RPMI7951 (cell line): ENCODE results near the gene CSNK1G1. TPM values are rescaled to one million over a fixed set of nuclear protein-coding genes. Genes with fewer than 3 reads are reported as not detected.
A peak's percentile ranks its signal among the peaks of the same experiment; 100 is the strongest.
"Not testable (repeated sequence)": the region's sequence is repeated elsewhere in the genome, so short reads cannot be mapped to it uniquely, and the experiment has no call there.

ENCODE experiments used
- DNase-seq: peaks from one replicate; pipeline ENCODE4 v3.0.0-alpha.2; 2012; ENCODE audit warnings: low read depth
- total RNA-seq: library from RNA; depleted of rRNA; stranded (reverse); fragments of >200 nt; shearing (Covaris generic); gene quantifications from 2 replicates; pipeline ENCODE4 v1.2.3, GENCODE V29; 2014; rRNA removed

CSNK1G1 gene
- total RNA-seq, 1 experiment from 2014 or later: 23.7 TPM

DNA sequence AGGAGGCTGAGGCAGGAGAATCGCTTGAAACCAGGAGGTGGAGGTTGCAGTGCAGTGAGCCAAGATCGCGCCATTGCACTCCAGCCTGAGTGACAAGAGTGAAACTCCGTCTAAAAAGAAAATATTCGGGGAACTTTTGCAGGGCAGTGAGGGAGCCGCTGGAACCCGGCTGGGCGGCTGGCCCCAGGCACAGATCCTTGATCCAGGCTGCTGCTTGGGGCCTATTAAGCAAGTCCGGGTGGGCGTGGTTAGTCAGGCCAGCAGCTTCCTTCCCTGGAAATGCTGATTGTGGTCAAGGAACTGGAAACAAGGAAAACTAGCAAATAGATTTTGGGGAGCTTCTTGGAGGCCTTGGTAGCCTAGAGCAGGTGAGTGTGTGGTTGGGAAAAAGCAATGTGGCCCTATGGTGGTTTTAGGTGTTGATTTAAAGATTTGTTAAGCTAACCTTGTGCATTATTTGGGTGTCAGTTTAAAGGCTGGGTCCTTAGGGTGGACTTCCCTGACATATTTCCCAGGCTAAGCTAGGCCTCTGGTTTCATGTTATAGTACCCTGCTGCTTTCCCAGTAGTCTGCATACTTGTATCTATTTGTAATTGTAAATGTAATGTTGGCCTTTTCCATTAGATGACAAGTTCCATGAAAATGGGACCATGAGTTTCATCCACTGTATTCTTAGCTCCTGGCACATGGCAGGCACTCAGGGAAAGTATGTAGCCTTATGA, 222.2 kb downstream of the CSNK1G1 start:
- DNase-seq: no peak

DNA sequence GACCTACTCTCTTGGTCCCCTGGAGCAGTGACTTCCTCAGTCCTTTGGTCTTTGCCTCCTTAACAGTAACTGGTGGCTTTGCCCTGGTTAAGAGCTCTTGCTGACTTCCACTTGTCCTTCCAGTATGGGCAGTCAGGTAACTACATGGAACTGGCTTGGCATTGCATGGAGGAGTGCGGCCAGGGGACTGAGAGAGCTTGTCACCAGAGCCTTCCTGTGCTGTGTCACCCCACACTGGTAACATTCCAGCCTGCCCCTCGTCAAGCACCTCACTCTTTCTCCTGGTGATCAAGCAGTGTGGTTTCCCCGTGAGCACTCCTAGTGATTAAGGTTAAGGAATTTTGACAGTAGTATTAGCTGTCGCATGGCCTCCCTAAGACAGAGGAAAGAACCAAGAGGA, 223.8 kb downstream of the CSNK1G1 start:
- DNase-seq: no peak

DNA sequence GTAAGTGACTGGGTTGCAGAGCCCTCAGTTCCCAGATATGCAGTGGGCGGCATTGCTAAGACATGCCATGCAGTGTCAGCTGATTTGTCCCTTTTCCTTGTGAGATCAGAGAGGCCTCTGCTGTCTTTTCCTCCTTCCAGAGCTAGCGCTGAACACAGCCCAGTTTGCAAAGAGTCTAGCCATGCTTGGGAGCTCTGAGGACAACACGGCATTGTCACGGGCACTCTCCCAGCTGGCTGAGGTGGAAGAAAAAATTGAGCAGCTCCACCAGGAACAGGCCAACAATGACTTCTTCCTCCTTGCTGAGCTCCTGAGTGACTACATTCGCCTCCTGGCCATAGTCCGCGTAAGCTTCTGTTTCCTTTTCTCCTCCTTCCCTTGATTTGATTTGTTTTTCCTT, 224.4 kb downstream of the CSNK1G1 start:
- DNase-seq: no peak

DNA sequence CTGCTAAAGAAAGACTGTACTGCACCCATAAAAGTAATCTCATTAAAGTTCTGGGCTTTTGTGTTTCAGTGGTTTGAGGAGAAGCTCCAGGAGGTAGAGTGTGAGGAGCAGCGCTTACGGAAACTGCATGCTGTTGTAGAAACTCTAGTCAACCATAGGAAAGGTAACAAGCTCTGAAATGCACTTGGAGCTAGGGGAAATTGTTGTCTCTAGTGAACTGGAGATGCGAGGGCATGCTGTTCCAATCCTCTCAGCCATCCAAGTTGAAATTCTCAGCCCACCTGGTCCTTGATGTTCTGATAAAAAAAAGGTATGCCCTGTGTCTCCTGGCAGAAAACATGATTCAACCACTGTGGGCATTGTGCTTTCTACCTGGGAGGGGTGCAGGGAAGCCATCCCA, 225.8 kb downstream of the CSNK1G1 start:
- DNase-seq: no peak

DNA sequence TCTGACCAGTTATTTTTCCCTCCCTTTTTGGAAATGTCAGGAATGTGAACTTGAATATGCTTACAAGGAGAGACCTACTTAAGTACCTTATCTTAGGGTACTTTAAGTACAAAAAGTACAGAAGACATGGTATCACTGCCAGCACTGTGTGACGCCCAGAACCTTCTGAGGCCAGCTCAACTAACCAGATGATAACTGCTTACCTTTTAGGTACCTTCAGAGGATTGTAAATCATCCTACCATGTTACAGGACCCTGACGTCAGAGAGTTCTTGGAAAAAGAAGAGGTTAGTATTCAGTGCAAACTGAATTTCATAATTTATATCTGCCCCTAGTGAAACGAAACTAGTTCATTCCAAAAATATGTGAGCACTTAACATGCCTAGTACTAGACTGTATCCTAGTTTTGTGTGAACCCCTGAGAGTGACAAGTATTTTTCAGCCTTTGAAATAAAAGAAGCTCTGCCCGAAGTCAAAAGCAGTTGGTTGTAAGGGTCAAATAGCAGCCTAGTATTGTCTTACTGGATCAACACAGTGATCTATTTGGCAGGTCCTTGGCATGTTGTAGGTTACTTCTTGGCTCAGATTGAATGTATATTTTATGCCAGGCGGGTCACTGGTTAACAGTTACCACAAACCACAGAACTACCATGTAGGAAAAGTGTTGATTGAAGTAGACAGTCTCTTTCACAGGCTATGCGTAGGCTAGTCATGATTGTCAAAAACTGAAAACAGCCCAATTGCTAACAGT, 228.3 kb downstream of the CSNK1G1 start:
- no peak for DNase-seq

DNA sequence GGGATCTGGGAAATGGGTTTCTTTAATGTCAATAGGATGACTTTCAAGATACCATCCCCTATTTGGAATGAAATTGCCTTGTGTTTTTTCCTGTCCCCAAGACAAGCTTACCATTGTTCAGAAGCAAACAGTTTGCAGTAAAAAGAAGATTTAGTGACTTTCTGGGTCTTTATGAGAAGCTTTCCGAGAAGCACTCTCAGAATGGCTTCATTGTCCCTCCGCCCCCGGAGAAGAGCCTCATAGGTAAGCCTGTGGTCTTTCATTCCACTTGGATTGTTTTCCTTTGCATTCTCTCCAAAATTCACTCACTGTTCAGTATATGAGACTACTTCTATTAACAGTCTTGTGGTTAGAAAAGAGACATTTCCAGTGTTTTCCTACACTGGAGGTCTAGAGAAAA, 230.0 kb downstream of the CSNK1G1 start:
- DNase-seq: peak; percentile 19

DNA sequence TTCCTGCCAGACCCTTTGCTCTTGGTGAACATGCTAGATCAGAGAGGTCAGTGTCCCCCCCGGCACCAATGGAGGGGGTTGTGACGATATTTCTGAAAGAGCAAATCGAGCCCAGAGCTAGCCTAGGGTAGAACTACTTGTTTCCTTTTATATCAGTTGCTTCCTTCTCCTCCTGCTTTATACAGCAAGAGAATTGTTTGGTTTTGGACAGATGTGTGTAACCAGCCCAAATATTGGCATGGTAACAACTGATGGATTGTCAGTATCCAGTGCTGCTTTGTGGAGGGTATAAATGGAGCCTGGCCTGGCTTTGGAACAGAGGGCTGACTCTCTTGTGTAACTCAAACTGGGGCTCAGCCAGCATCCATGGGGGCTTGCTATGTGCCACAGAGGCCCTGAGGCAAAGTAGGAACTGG, 233.0 kb downstream of the CSNK1G1 start:
- peak; percentile 54 for DNase-seq

DNA sequence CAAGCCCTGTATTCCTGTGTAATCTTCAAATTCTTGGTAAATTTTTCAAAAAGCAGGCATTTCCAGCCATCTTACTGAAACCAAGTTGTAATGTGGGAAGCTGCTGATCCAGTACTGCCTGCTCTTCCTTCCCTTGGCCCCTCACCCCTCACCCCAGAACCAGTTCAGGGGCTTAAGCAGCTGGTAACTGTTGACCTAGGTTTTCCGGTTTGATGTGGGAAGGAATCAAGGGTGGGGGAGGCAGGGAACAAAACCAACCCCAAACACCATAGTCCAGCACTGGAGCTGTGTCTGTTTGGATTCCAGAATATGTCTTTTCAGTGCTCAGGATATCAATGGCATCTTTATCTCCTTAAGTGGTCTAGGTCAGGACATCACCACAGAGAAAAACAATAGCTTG, 233.5 kb downstream of the CSNK1G1 start:
- no peak for DNase-seq

DNA sequence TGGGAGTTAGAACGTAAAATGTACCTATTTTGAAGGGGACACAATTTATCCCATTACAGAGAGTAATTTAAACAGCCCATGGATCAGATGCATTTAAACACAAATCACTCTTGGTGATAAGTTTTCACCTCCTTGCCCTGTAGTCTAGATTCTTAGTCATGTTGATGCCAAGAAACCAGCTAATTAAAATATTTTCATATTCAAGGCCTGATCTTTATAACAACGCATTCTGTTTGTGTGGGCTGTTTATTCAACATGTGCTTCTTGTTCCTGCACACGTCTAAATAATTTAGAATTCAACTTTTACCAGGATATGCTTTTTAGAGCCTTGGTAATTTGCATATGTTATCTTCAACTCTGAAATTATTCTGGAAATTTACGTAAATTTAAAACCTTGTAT, 234.4 kb downstream of the CSNK1G1 start:
- no peak for DNase-seq

DNA sequence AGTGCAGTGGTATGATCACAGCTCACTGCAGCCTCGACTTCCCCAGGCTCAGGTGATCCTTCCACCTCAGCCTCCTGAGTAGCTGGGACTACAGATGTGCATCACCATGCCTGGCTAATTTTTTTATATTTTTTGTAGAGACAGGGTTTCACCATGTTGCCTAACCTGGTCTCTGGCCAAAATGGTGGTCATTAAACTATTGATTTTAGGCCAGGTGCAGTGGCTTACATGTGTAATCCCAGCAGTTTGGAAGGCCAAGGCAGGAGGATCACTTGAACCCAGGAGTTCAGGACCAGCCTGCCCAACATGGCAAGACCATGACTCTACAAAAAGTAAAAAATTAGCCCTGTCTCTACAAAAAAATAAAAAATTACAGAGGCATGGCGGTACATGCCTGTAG, 235.7 kb downstream of the CSNK1G1 start:
- not testable (repeated sequence) for DNase-seq

DNA sequence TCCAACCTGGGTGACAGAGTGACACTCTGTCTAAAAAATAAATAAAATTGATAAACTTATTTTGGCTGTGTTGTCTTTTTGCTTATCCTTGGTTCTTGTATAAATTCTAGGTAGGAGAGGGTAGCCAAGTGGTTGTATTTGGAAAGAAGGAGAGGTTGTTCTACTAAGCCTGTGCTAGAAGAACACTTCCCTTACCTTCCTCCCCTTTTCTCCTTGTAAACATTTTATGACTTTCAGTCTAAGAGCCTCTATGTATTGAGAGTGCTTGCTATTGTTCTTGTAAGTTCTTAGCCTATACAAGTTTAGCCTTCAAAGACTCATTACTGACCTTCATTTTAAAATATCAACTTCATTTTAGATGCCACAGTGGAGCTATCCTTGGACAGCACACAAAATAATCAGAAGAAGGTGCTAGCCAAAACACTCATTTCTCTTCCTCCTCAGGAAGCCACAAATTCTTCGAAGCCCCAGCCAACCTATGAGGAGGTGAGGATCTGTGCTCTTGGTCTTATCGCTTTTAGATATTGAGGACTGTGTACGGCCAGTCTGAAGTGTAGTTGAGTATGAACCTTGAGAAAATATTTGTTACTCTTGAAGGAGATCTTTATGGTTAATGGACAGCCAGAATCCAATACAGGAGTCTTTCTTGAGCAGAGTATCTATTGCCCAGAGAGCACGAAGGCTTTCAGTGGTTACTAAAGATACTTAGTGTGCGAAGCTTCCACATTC, 238.1 kb downstream of the CSNK1G1 start:
- no peak for DNase-seq

Other genes starting within 250 kb of the CSNK1G1 start
- gene SNX22, start 204.4 kb downstream of the CSNK1G1 start, total RNA-seq: 0.12 and 0.29 TPM in 2 replicates
- gene PPIB, start 193.2 kb downstream of the CSNK1G1 start, total RNA-seq: 1,133 and 1,525 TPM in 2 replicates
- 185 and 229 TPM in 2 replicates for gene PCLAF, start 25.3 kb upstream of the CSNK1G1 start, total RNA-seq
- 10.0 and 11.4 TPM in 2 replicates for gene TRIP4, start 31.7 kb upstream of the CSNK1G1 start, total RNA-seq
- 10.6 and 12.1 TPM in 2 replicates for gene ZNF609, start 104.4 kb upstream of the CSNK1G1 start, total RNA-seq